HG03196 (cell line): ENCODE measurements around the gene KRCC1.
"Not testable (repeated sequence)": the region's sequence is repeated elsewhere in the genome, so short reads cannot be mapped to it uniquely, and the experiment has no call there.

Experiments used
- ATAC-seq: cut with Tn5 transposase; IDR thresholded peaks from one replicate; pipeline ENCODE4 v1.9.1; 2021; ENCODE audit not compliant: unreplicated experiment

The KRCC1 gene

GRCh38 chr2:88045561-88045960, 10.0 kb downstream of the KRCC1 start:
- ATAC-seq: not testable (repeated sequence)

DNA sequence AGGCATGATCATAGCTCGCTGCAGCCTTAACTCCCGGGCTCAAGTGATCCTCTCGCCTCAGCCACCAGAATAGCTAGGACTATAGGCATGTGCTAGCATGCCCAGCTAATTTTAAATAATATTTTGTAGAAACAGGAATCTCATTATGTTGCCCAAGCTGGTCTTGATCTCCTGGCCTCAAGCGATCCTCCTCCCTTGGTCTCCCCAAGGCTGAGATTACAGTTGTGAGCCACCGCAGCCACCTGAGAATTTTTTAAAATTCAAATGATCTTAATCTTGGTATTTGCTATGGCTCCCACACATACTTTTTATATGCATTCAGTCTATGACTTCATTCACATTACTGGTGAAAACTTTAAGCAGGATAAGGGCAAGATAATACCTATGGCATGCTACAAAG, 13.1 kb downstream of the KRCC1 start:
- ATAC-seq: no peak

DNA sequence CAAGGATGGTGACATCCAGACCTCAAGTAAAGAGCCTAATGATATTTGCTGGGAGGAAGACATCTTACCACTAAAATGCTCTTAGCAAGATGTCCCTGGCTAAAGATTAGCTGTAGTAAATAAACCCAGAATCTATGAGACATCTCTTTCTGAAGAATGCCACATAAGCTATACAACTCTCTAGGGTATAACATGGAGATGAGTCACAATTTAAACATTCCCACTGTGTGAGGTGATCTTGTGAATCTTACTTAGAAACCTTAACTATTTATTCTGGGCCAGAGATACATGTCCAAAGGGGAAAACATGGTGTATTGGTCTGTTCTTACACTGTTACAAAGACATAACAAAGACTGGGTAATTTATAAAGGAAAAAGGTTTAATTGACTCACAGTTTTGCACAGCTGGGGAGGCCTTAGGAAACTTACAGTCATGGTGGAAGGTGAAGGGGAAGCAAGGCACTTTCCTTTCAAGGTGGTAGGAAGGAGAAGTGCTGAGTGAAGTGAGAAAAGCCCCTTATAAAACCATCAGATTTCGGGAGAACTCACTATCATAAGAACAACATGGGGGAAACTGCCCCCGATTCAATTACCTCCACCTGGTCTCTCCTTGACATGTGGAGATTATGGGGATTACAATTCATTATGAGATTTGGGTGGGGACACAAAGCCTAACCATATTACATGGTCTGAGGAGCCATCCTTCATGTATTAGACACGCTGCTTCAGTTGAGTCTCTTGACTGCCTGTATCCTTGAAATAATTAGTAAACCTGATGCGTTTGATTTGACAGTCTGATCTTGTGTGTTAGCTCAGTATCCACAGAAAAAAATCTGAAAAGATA, 17.1 kb downstream of the KRCC1 start:
- no peak for ATAC-seq

GRCh38 chr2:88036606-88037005, 19.0 kb downstream of the KRCC1 start:
- ATAC-seq: no peak

GRCh38 chr2:88036182-88036581, 19.4 kb downstream of the KRCC1 start:
- no peak for ATAC-seq

- ATAC-seq: no peak
Observed at GRCh38 chr2:88032070-88032702, 23.4 kb downstream of the KRCC1 start.

DNA sequence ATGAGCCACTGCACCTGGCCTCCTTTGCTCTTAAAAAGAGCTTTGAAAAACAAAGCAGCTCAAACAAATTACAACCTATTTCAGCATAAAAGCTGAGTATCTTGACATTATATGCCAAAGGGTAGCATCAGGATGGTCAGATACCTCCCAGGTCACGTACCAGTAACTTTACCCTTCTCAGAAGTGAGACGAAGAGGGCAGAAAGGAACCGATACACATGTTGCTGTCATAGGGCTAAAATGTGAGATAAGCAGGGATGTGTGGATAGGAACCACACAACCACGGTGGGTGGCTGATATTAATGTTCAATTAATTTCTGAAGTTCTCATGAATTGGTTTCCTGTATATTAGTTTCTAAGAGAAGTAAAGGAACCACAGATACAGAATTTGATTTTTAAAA, 26.7 kb downstream of the KRCC1 start:
- ATAC-seq: no peak

GRCh38 chr2:88027697-88028389, 27.7 kb downstream of the KRCC1 start:
- no peak for ATAC-seq

DNA sequence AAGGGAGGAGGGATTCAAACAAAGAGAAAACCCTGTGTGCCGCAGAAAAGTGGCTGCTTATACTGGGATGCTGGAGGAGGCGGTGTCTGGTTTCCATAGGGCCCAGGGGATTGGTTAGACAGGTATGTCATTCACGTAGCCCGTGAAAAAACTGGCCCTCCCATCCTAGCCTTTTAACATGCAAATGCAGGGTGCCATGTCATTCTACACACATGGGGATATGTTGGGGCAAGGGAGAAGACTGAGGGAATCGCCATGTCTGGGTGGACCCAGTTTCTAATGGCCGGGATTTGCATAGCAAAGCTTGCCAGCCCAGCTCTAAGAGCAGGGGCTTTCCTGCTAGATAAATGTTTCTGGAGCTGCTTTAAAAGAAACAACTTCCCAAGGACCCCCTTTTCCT, 31.1 kb downstream of the KRCC1 start:
- ATAC-seq: no peak

DNA sequence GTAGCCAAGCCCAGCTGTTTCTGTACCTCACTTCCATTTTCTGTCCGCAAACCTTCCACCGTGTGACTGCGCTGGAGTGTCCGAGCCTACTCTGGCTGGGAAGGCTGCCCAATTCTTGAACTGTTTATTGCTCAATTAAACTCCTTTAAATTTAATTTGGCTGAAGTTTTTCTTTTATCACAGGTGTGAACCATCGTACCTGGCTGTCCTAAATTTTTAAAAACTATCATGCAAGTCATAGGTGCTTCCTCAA, 33.0 kb downstream of the KRCC1 start:
- ATAC-seq: no peak

- no peak for ATAC-seq
Observed at GRCh38 chr2:88019985-88020384, 35.6 kb downstream of the KRCC1 start.

- ATAC-seq: no peak
Observed at GRCh38 chr2:88018909-88019308, 36.7 kb downstream of the KRCC1 start.

DNA sequence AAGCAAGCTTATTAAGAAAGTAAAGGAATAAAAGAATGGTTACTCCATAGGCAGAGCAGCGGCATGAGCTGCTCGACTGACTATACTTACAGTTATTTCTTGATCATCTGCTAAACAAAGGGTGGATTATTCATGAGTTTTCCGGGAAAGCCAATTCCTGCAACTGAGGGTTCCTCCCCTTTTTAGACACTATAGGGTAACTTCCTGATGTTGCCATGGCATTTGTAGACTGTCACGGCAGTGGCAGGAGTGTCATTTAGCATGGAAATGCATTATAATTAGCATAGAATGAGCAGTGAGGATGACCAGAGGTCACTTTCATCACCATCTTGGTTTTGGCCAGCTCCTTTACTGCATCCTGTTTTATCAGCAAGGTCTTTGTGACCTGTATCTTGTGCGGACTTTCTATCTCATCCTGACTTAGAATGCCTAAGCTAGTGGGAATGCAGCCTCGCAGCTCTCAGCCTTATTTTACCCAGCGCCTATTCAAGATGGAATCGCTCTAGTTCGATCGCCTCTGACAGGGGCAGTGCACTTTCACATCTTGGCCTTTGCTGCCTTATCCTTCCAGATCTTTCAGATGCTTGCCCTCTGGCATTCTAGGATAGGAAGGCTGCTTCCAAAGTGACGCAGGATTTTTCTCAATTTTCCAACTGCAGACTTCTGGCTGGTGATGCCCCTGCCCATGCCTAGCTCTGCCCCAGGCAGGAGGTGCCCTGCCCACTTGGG, 37.3 kb downstream of the KRCC1 start:
- ATAC-seq: not testable (repeated sequence)

GRCh38 chr2:88017780-88018038, 37.9 kb downstream of the KRCC1 start:
- not testable (repeated sequence) for ATAC-seq

DNA sequence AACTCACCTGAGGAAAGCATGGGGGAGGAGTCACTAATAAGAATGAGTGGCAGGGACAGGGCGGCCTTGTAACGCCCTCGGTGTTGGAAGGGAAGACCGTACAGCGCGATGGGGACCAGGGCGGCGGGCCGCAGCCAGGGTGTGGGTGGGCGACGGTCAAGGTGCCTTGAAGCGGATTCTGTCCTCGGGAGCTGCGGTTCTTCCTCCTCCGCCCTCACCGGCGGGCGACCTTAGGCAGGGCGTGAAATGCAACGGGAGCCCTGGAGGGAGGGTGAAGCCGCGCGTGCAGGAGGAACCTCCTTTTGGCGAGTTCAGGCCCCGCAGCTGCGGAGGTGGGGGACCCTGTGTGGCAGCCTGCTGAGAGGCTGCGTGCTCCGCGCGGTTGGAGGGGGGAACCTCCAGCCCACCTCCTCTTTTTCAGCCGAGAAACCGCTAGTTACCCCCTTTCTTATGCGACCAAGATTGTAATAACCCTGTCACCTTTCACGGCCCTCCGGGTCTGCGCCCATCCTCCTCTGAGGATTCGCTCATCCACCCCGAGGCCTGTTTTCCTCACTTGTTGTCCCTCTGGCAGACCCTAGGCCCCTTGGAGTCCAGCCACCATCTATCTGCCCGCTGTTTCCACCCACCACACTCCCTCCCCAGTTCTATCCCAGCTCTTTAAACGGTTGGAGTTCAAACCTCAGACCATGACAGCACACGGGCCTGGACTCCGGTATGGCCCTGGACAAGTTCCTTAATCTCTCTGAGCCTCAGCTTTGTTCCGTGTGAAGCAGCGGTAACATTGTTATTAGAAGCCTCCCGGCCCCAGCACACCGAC, 38.4 kb downstream of the KRCC1 start:
- peak; percentile 57 for ATAC-seq

DNA sequence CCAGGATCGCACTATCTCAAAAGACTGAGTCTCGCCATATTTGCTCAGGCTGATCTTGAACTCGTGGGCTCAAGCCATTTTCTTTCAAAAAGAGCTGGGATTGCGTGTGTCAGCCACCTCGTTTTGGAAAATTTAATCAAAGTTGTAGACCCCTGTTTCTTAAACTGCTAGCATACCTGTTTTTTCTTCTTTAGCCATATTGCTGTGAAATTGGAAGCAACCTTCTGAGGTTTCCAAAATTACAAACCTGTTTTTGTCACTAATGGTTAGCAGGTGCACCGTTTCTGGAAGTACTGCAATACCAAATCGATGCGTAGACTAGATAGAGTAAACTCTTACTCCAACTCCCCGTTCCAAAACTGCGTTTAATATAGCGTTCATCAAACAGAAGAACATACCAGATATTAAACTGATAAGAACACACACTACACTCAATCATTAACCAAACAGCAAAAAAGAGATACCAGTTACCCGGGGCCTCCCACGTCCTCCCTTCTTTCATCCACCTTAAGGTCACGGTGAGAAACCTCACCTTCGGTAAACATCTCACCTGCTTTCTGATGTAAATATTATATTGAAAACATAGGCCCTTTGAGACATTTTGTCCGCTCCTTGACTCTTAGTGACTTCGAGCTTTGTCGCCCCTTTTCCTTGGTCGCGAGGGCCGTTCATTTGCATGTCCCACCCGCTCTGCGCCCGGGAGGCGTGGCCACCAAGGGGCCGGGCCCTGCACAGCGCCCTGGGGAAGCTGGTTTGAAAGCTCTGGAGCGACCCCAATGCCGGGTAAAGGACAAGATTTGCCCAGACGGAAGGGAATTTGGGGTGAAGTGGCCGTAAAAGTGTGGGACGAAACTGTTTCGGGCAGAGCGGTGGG, 39.3 kb downstream of the KRCC1 start, which contains the start of gene RNU2-63P:
RNU2-63P (minus strand) TSS at position 462 of the 874 bp plus-strand sequence.
- peak; percentile 80 for ATAC-seq

DNA sequence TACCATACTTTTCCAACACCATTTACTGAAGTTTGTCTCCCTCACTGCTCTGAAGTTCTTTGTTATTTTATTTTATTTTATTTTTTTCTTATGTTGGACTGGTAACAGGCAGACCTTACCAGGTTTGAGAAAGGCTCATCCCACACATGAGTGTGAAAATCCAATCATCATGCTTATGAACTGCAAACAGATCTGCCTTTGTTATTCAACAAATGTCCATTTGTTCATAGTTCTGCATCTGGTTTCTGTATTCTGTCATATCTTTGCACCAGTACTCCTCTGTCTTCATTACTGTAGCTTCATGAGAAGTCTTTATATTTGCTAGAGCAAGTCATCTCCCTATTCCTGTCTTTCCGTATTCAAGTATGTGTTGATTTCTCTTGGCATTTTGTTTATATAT, 44.6 kb downstream of the KRCC1 start:
- no peak for ATAC-seq

DNA sequence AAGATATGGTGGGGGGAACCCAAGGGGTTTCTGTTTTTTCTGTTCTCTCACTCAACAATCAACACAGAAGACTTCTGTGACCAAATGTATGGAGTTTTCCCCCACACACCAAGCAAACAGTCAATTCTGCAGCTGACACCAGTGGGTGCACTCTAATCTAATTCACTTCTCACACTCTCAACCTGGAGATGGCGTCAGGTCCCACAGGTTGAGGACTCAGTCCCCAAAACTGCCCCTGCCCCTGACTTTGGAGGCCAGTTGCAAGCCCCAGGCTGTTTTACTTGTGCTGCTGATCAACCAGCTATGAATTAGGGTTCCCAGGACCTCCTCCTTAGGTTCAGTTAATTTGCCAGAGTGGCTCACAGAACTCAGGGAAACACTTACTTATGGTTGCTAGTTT, 45.4 kb downstream of the KRCC1 start:
- ATAC-seq: no peak

DNA sequence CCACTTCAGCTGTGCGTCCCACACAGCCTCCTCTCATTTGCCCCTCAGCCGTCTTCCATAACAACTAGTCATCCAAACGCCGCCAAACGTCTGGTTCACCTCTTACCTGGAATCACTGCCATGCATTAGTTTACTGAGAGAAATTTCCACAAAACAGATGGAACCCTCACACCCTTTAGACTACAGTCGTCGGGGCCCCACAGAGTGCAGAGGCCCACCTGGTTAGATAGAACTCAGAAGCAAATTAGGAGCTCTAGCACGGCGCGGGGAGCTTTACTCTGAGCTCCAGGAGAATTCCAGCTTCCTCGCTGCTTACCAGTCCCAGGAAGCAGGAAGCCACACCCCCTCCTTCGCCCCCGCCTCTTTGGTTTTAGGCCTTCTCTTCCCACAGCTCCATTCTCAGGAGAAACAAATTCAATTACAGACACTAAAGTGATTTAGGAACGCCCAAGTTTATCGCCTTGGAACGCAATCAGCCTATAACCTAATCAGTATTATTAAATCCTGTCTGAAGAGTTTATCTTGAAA, 48.6 kb downstream of the KRCC1 start:
- no peak for ATAC-seq

GRCh38 chr2:88005776-88006175, 49.8 kb downstream of the KRCC1 start:
- no peak for ATAC-seq
